HL-60 (cell line): ENCODE data around the gene IMMP2L.

Experiments used
- DNase-seq, 2 experiments: peaks; one replicate each; pipeline ENCODE4 v3.0.0-alpha.2; 2010 to 2020; ENCODE audit warnings: low read depth in 1 of 2, low spot score in 1 of 2
- H3K27ac ChIP-seq: fragments of 250-450 bp; sonication (Bioruptor Pico); replicated peaks from 2 replicates; pipeline ENCODE4 v1.5.1; 2020; ENCODE audit warnings: mild to moderate bottlenecking, moderate library complexity
- H3K27me3 ChIP-seq: fragments of 250-450 bp; sonication (Bioruptor Pico); 2 replicates; pipeline ENCODE4 v1.5.1; 2021; ENCODE audit warnings: mild to moderate bottlenecking, moderate library complexity; ENCODE audit not compliant: insufficient read depth, poor library complexity, severe bottlenecking
- H3K4me3 ChIP-seq: replicated peaks from 2 replicates; pipeline ENCODE4 v1.5.1; 2011; ENCODE audit warnings: mild to moderate bottlenecking, control low read depth, low read length; ENCODE audit not compliant: insufficient read depth
- GABPA ChIP-seq: IDR thresholded peaks from 2 replicates; pipeline ENCODE4 v1.6.1; 2012; ENCODE audit warnings: low read depth
- POLR2AphosphoS5 ChIP-seq: IDR thresholded peaks from 2 replicates; pipeline ENCODE4 v1.6.1; 2012; ENCODE audit warnings: low read depth
- REST ChIP-seq: IDR thresholded peaks from 2 replicates; pipeline ENCODE4 v1.6.1; 2012; ENCODE audit warnings: low read depth; ENCODE audit not compliant: insufficient replicate concordance
- SPI1 ChIP-seq: IDR thresholded peaks from 2 replicates; pipeline ENCODE4 v1.6.1; 2012; ENCODE audit warnings: low read depth, mild to moderate bottlenecking, borderline replicate concordance
- TF ChIP-seq, protein P1 (sequence below): IDR thresholded peaks from one replicate; pipeline ENCODE4 v1.5.1; 2011; ENCODE audit warnings: low read length, control low read depth, inconsistent platforms; ENCODE audit not compliant: insufficient read depth

IMMP2L gene

DNA sequence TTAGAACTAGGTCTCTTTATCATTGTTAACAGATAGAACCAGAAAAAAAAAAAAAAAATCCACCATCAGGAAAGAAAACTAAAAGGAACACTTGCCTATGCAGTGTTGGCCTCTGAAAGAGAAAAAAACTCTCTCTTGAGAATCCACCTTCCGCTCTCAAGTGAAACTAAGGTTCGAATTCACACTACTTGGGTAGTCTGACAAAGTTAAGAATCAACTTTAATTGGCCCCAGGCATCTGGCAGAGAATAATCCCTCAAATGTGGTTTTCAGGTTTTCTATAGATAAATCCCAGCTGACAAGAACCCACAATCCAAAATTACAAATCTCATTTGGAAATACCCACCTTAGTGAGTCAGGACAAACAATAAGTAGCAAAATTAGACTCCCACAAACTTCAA, 671.1 kb downstream of the IMMP2L start:
- DNase-seq: no peak
- no peak overlapping the region for H3K4me3 ChIP-seq
- TF ChIP-seq GABPA (no peak), POLR2AphosphoS5 (no peak), REST (no peak), SPI1 (no peak)
- TF ChIP-seq, protein P1, sequence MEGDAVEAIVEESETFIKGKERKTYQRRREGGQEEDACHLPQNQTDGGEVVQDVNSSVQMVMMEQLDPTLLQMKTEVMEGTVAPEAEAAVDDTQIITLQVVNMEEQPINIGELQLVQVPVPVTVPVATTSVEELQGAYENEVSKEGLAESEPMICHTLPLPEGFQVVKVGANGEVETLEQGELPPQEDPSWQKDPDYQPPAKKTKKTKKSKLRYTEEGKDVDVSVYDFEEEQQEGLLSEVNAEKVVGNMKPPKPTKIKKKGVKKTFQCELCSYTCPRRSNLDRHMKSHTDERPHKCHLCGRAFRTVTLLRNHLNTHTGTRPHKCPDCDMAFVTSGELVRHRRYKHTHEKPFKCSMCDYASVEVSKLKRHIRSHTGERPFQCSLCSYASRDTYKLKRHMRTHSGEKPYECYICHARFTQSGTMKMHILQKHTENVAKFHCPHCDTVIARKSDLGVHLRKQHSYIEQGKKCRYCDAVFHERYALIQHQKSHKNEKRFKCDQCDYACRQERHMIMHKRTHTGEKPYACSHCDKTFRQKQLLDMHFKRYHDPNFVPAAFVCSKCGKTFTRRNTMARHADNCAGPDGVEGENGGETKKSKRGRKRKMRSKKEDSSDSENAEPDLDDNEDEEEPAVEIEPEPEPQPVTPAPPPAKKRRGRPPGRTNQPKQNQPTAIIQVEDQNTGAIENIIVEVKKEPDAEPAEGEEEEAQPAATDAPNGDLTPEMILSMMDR: no peak
- no peaks in the 10 kb centered on the region for H3K27me3 ChIP-seq
- no peak overlapping the region for H3K27ac ChIP-seq

- Histone ChIP-seq H3K27ac (no peak overlapping the region), H3K27me3 (no peaks in the 10 kb centered on the region), H3K4me3 (no peak overlapping the region)
- DNase-seq: no peak
- TF ChIP-seq GABPA: no peak
- no peak for TF ChIP-seq POLR2AphosphoS5
- TF ChIP-seq SPI1: no peak
- TF ChIP-seq, protein P1: no peak
- TF ChIP-seq REST: no peak
Measured at GRCh38 chr7:110890101-110890500, 672.2 kb downstream of the IMMP2L start.

DNA sequence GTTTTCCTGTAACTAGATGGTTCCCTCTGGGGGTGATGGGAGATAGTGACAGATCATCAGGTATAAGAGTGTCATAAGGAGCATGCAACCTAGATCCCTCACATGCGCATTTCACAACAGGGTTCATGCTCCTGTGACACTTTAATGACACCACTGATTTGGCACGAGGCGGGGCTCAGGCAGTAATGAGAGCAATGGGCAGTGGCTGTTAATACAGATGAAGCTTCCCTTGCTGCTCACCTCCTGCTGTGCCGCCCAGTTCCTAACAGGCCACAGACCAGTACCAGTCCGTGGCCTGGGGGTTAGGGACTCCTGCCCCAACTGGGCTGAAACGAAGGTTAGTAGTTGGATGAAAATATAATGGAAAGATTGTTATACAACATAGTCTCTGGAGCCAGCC, 673.0 kb downstream of the IMMP2L start:
- TF ChIP-seq, protein P1: no peak
- TF ChIP-seq GABPA (no peak), REST (no peak), SPI1 (no peak), POLR2AphosphoS5 (no peak)
- Histone ChIP-seq H3K4me3 (no peak overlapping the region), H3K27me3 (no peaks in the 10 kb centered on the region), H3K27ac (no peak overlapping the region)
- DNase-seq: no peak
